Prostate gland (tissue), 2 donors: ENCODE data around the gene AAMDC. TPM values are rescaled to one million over a fixed set of nuclear protein-coding genes. Genes with fewer than 3 reads are reported as not detected.

ENCODE experiments used
- DNase-seq: peaks from one replicate; pipeline ENCODE4 v3.0.0-alpha.2; 2019; ENCODE audit warnings: low spot score
- H3K27ac ChIP-seq, 2 donors: fragments of 200-600 bp; sonication (generic); 2 replicates each; pipeline ENCODE4 v1.5.1; 2017 to 2019
- H3K27me3 ChIP-seq: fragments of 200-600 bp; sonication (generic); replicated peaks from 2 replicates; pipeline ENCODE4 v1.5.1; 2019; ENCODE audit not compliant: insufficient read depth
- H3K36me3 ChIP-seq, 2 donors: fragments of 200-600 bp; sonication (generic); 1 replicate in 1 of 2; 2 replicates in 1 of 2; pipeline versions ENCODE4 v1.5.1 to v1.8.1; 2017 to 2019
- H3K4me1 ChIP-seq: fragments of 200-600 bp; sonication (generic); replicated peaks from 2 replicates; pipeline ENCODE4 v1.5.1; 2019
- H3K4me3 ChIP-seq, 2 donors: fragments of 200-600 bp; sonication (generic); 2 replicates each; pipeline ENCODE4 v1.5.1; 2017 to 2019
- H3K9me3 ChIP-seq: fragments of 200-600 bp; sonication (generic); 2 replicates; pipeline ENCODE4 v1.5.1; 2017
- POLR2A ChIP-seq: fragments of 450-650 bp; IDR thresholded peaks from one replicate; pipeline ENCODE4 v1.6.1; 2016; ENCODE audit warnings: antibody characterized with exemption, mild to moderate bottlenecking
- POLR2AphosphoS5 ChIP-seq: sonication (generic); formaldehyde crosslinking; IDR thresholded peaks from one replicate; pipeline ENCODE4 v1.6.1; 2017; ENCODE audit warnings: antibody characterized with exemption
- WGBS: methylation state at CpG from one replicate; pipeline ENCODE4 v1.1.5; 2018; 5-methylcytosine and 5-hydroxymethylcytosine counted together
- intact Hi-C: fragments of 100-400 bp; cut with DNase I; formaldehyde crosslinking; loops from one replicate; pipeline ENCODE4 v1.14.2; 2022
- total RNA-seq, 2 donors: library from RNA; depleted of rRNA; stranded (reverse); fragments of >200 nt; gene quantifications; one replicate each; pipeline ENCODE4 v1.1.0, GENCODE V29; 2016
- TF ChIP-seq, protein P1 (sequence below), 4 experiments: fragments of 200-600 bp in 2 of 4; fragments of 450-650 bp in 2 of 4; sonication (generic) in 2 of 4; IDR thresholded peaks; 1 replicate in 3 of 4; 2 replicates in 1 of 4; pipeline ENCODE4 v1.5.1; 2016 to 2019; ENCODE audit warnings: antibody characterized with exemption in 4 of 4, mild to moderate bottlenecking in 2 of 4, moderate library complexity in 2 of 4

Gene AAMDC
- total RNA-seq, result 10 to 100 TPM; 27.0 to 27.5 TPM

DNA sequence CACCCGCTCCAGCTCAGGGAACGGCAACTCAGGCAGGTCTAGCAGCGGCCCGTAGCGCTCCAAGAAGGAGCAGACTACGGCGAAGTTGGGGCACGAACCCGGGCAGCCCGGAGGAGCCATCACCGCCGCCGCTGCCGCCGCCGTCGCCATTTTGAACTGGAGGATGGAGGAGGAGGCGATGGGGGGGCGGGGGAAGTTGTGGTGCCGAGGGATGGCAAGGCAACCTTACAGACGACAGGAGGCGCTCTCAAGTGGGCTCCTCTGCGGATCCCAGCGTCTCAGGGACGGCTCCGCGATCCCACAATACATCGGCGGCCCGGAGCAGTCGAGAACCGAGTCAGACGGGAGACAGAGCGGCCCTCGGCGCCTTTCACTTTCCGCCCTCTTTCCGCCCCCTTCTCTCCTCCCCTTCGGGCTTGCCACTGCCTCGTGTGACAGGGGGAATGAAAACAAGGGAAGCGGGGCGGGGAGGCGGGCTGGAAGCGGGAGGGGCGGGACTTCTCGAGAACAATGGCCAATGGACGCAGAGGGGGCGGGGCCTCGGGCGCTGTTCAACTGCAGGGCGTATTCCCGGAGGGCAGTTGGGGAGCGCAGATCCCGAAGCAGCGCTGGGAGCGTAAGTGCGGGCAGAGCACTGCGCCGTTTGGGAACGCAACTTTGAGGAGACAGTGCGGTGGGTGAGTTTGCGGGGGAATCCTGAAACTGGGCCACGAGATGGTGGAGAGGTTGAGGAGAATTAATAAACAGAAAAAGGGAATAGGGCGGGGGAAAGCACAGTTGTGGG lies at the start of gene AAMDC, which contains the start of gene RSF1:
Gene AAMDC, plus strand, starts transcription at position 580 of the 784 bp plus-strand sequence. CDS start 21,353 bp downstream, outside the sequence.
Gene RSF1, minus strand, starts transcription at position 158 of the 784 bp plus-strand sequence. Its CDS starts 8 bp downstream, at position 150.
- WGBS, result under 1% methylated on average over 52 of the region's 64 CpGs
- H3K9me3 ChIP-seq, result no peaks in the 10 kb centered on the region
- peak; percentile 99 for DNase-seq
- H3K4me1 ChIP-seq, result peaks cover 5% of the 10 kb centered on the region
- peak within 1 kb of the TSS; percentile 96 to 97 for H3K27ac ChIP-seq
- peak within 1 kb of the TSS; percentile 95 to 99 for H3K4me3 ChIP-seq
- intact Hi-C loops, result loop anchor here (1.0 to 10.0 kb wide), 3 partner anchors 174 to 754 kb away; partner anchors contain the start of genes INTS4 and NARS2
- TF ChIP-seq POLR2AphosphoS5 (peak; percentile 90), POLR2A (peak; percentile 97)
- TF ChIP-seq, protein P1, sequence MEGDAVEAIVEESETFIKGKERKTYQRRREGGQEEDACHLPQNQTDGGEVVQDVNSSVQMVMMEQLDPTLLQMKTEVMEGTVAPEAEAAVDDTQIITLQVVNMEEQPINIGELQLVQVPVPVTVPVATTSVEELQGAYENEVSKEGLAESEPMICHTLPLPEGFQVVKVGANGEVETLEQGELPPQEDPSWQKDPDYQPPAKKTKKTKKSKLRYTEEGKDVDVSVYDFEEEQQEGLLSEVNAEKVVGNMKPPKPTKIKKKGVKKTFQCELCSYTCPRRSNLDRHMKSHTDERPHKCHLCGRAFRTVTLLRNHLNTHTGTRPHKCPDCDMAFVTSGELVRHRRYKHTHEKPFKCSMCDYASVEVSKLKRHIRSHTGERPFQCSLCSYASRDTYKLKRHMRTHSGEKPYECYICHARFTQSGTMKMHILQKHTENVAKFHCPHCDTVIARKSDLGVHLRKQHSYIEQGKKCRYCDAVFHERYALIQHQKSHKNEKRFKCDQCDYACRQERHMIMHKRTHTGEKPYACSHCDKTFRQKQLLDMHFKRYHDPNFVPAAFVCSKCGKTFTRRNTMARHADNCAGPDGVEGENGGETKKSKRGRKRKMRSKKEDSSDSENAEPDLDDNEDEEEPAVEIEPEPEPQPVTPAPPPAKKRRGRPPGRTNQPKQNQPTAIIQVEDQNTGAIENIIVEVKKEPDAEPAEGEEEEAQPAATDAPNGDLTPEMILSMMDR (IDR thresholded peaks at IDR 0.05), result peak; percentile 36 to 80 (median 72)
- H3K36me3 ChIP-seq, result no peaks in the 10 kb centered on the region
- no peaks in the 10 kb centered on the region for H3K27me3 ChIP-seq

DNA sequence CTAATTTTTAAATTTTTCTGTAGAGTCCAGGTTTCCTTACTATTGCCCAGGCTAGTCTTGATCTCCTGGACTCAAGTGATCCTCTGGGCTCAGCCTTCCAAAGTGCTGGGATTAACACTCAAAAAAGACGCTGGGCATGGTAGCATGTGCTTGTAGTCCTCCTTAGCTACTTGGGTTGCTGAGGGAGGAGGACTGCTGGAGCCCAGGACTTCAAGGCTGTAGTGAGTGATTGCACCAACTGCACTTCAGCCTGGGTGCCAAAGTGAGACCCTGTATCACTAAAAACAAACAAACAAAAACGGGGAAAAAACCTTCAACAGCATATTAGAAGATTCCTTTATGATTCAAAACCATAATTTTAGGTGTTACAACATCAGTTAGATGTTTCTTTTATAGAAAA lies 45.0 kb upstream of the AAMDC start:
- 52% methylated on average over 2 of the region's 2 CpGs for WGBS
- intact Hi-C loops, result no loop called here
- H3K9me3 ChIP-seq, result no peaks in the 10 kb centered on the region

DNA sequence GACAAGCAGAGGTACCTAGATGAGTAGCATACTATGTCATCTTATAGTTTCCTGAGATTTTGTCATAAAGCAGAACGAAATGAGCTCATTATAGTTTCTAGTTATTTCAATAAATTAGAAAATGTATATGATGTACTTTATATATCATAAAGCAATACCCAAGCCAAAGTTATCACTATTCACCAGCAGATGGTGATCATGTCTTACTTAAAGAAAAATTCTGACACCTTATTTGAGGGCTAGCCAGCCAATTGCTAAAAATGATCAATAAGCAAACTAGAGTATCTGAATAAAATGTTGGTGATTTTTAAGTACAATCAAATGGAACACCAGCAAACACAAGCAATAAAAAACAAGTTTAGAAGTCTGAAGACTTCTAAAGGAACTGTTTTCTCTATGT lies 44.5 kb upstream of the AAMDC start:
- no peaks in the 10 kb centered on the region for H3K36me3 ChIP-seq
- H3K4me1 ChIP-seq, result no peaks in the 10 kb centered on the region
- H3K27me3 ChIP-seq, result no peaks in the 10 kb centered on the region
- DNase-seq, result no peak
- TF ChIP-seq, protein P1 (IDR thresholded peaks at IDR 0.05), result peak in 2 of 4 experiments; percentile 37 to 39
- TF ChIP-seq POLR2A, result no peak
- H3K27ac ChIP-seq, result no peak overlapping the region
- no peak overlapping the region for H3K4me3 ChIP-seq
- H3K9me3 ChIP-seq, result no peaks in the 10 kb centered on the region
- intact Hi-C loops, result no loop called here
- WGBS, result 86% methylated on average over 1 of the region's 1 CpG

More for the DNA sequence above, 45.0 kb upstream of the AAMDC start:
- Histone ChIP-seq H3K36me3 (no peaks in the 10 kb centered on the region), H3K27me3 (no peaks in the 10 kb centered on the region), H3K27ac (no peak overlapping the region), H3K4me3 (no peak overlapping the region), H3K4me1 (no peaks in the 10 kb centered on the region)
- TF ChIP-seq, protein P1 (IDR thresholded peaks at IDR 0.05), result no peak
- TF ChIP-seq POLR2AphosphoS5 (no peak), POLR2A (no peak)
- DNase-seq, result no peak

DNA sequence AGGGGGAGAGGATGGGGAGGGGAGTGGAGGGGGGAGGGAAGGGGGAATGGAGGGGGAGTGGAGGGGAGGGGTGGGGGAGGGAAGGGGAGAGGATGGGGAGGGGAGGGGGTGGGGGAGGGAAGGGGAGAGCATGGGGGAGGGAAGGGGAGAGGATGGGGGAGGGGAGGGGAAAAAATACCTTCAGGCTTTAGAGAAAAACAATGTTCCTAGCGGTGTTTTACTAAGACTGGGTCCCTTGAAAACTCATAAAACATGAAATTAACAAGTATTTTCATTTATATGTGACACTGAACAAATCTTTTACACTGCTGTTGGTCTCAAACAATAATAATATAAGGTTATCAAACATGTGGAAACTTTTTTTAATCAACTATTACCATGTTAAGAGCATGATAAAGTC lies 42.8 kb upstream of the AAMDC start:
- Histone ChIP-seq H3K36me3 (no peaks in the 10 kb centered on the region), H3K4me1 (no peaks in the 10 kb centered on the region), H3K27ac (no peak overlapping the region), H3K9me3 (no peaks in the 10 kb centered on the region), H3K4me3 (no peak overlapping the region), H3K27me3 (no peaks in the 10 kb centered on the region)
- intact Hi-C loops, result no loop called here
- no peak for DNase-seq
- WGBS, result 72% methylated on average over 1 of the region's 1 CpG
- TF ChIP-seq, protein P1 (IDR thresholded peaks at IDR 0.05), result no peak
- TF ChIP-seq POLR2A (no peak), POLR2AphosphoS5 (no peak)
